Body of pancreas (tissue), 4 donors: Measurements from ENCODE around the gene IL22.

Experiments
- CTCF ChIP-seq, 7 experiments: fragments of 450-650 bp in 4 of 7; fragments of 200-600 bp in 3 of 7; sonication (generic) in 3 of 7; IDR thresholded peaks; one replicate each; pipeline ENCODE4 v1.5.1; 2016 to 2019; ENCODE audit warnings: antibody characterized with exemption in 7 of 7
- POLR2A ChIP-seq, 3 donors: fragments of 450-650 bp; IDR thresholded peaks; one replicate each; pipeline ENCODE4 v1.6.1; 2016; ENCODE audit warnings: antibody characterized with exemption in 3 of 3, mild to moderate bottlenecking in 2 of 3

GRCh38 chr12:68268967-68269366 is 15.6 kb upstream of the IL22 start:
- no peak for TF ChIP-seq CTCF (IDR thresholded peaks at IDR 0.05)
- no peak for TF ChIP-seq POLR2A (IDR thresholded peaks at IDR 0.05)
